ENCODE measurements around the gene TBX21. TPM values are rescaled to one million over a fixed set of nuclear protein-coding genes. Genes with fewer than 3 reads are reported as not detected.

Gene TBX21
- polyA plus RNA-seq, 3 donors: 0.05 to 0.16 (median 0.13) TPM

GRCh38 chr17:47703671-47704070, 29.4 kb upstream of the TBX21 start:
- Mint-ChIP-seq H3K27ac (peak overlapping the region in 1 of 7 donors; percentile 41), H3K36me3 (peaks cover 3 to 4% of the 10 kb centered on the region in 2 donors), H3K9me3 (peaks cover 0 to 5% (median 0%) of the 10 kb centered on the region in 7 donors), H3K27me3 (ENCODE audit: low read depth in 3 of 3) (peaks cover 17 to 32% (median 18%) of the 10 kb centered on the region in 3 donors), H3K4me3 (peak overlapping the region; percentile 48 to 76), H3K4me1 (peaks cover 49% of the 10 kb centered on the region)
- intact Hi-C loops (cut with micrococcal nuclease): no loop called here
- peaks cover 6% of the 10 kb centered on the region for H4K20me1 ChIP-seq (ENCODE audit: insufficient read depth, low read length)
- 79% methylated on average over 3 of the region's 5 CpGs for WGBS (ENCODE audit: insufficient coverage)
- peaks cover 0 to 15% of the 10 kb centered on the region in 2 donors for H3K27me3 ChIP-seq (ENCODE audit: control insufficient read depth in 2 of 2, insufficient read depth in 2 of 2, low read length in 2 of 2)
- no peak for TF ChIP-seq CTCF (IDR thresholded peaks at IDR 0.05)
- H3K4me3 ChIP-seq (replicated peaks in 1 of 3; ENCODE audit: low read depth in 2 of 3, low read length in 3 of 3): peak overlapping the region in 2 of 3 experiments; percentile 19 to 68
- H3K9ac ChIP-seq (ENCODE audit: insufficient read depth, low read length, poor library complexity, severe bottlenecking): no peak overlapping the region
- no peak overlapping the region for H3K27ac ChIP-seq (ENCODE audit: low read depth in 1 of 2, low read length in 2 of 2)
- H3K4me1 ChIP-seq (ENCODE audit: control insufficient read depth in 1 of 2, insufficient read depth in 2 of 2, low read length in 2 of 2): peaks cover 41 to 47% of the 10 kb centered on the region in 2 donors
- DNase-seq: no peak
- H2AFZ ChIP-seq (ENCODE audit: insufficient read depth, low read depth, low read length, poor library complexity, severe bottlenecking): peak overlapping the region; percentile 73
- H3K4me2 ChIP-seq (replicated peaks; ENCODE audit: extremely low read depth, low read length, poor library complexity, severe bottlenecking): peak overlapping the region; percentile 78
- H3K79me2 ChIP-seq (ENCODE audit: insufficient read depth, low read length): no peaks in the 10 kb centered on the region
- no peaks in the 10 kb centered on the region for H3K36me3 ChIP-seq (replicated peaks in 1 of 2; ENCODE audit: control insufficient read depth in 1 of 2, insufficient read depth in 2 of 2, low read length in 2 of 2)
- no peaks in the 10 kb centered on the region for H3K9me3 ChIP-seq (replicated peaks in 1 of 2; ENCODE audit: control insufficient read depth in 1 of 2, insufficient read depth in 1 of 2, low read length in 2 of 2)

DNA sequence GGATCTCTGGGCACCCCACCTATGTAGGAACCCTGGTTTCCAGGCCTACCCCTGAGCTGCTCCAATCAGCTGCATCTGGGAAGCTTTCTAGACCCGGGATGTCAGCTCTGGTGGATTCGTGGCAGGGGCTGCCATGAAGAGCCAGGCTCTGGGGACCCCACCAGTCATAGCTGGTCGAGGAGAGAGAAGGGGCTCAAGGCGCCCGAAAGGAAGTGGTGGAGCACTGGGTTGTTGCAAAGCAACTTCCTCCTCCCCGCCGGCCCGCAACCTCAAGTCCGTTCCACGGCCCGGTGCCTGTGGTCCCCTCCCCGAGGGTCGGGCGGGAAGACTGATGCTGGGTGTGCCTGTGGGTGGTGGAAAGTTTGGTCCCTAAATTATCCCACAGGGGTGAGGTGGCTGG, 28.9 kb upstream of the TBX21 start:
- Mint-ChIP-seq H3K27me3 (ENCODE audit: low read depth in 3 of 3) (peaks cover 17 to 32% (median 18%) of the 10 kb centered on the region in 3 donors), H3K9me3 (peaks cover 0 to 5% (median 0%) of the 10 kb centered on the region in 7 donors), H3K36me3 (peaks cover 3 to 4% of the 10 kb centered on the region in 2 donors), H3K4me3 (peak overlapping the region in 1 of 2 donors; percentile 76), H3K27ac (peak overlapping the region in 2 of 7 donors; percentile 37 to 41), H3K4me1 (peaks cover 49% of the 10 kb centered on the region)
- H3K4me1 ChIP-seq (ENCODE audit: control insufficient read depth in 1 of 2, insufficient read depth in 2 of 2, low read length in 2 of 2): peaks cover 41 to 47% of the 10 kb centered on the region in 2 donors
- no peaks in the 10 kb centered on the region for H3K79me2 ChIP-seq (ENCODE audit: insufficient read depth, low read length)
- no peaks in the 10 kb centered on the region for H3K36me3 ChIP-seq (replicated peaks in 1 of 2; ENCODE audit: control insufficient read depth in 1 of 2, insufficient read depth in 2 of 2, low read length in 2 of 2)
- H3K27ac ChIP-seq (ENCODE audit: low read depth in 1 of 2, low read length in 2 of 2): no peak overlapping the region
- H3K4me2 ChIP-seq (replicated peaks; ENCODE audit: extremely low read depth, low read length, poor library complexity, severe bottlenecking): peak overlapping the region; percentile 78
- intact Hi-C loops (cut with micrococcal nuclease): no loop called here
- peak in 2 of 3 donors; percentile 35 to 50 for DNase-seq
- no peak for TF ChIP-seq CTCF (IDR thresholded peaks at IDR 0.05)
- H3K9ac ChIP-seq (ENCODE audit: insufficient read depth, low read length, poor library complexity, severe bottlenecking): no peak overlapping the region
- H3K27me3 ChIP-seq (ENCODE audit: control insufficient read depth in 2 of 2, insufficient read depth in 2 of 2, low read length in 2 of 2): peaks cover 0 to 15% of the 10 kb centered on the region in 2 donors
- H4K20me1 ChIP-seq (ENCODE audit: insufficient read depth, low read length): peaks cover 4% of the 10 kb centered on the region
- no peaks in the 10 kb centered on the region for H3K9me3 ChIP-seq (replicated peaks in 1 of 2; ENCODE audit: control insufficient read depth in 1 of 2, insufficient read depth in 1 of 2, low read length in 2 of 2)
- H2AFZ ChIP-seq (ENCODE audit: insufficient read depth, low read depth, low read length, poor library complexity, severe bottlenecking): peak overlapping the region; percentile 61
- 0% methylated on average over 10 of the region's 14 CpGs for WGBS (ENCODE audit: insufficient coverage)
- peak overlapping the region in 1 of 3 experiments; percentile 68 for H3K4me3 ChIP-seq (replicated peaks in 1 of 3; ENCODE audit: low read depth in 2 of 3, low read length in 3 of 3)

Data from CD14-positive monocyte (primary cell).